ENCODE data around the gene PAPSS2. TPM values are rescaled to one million over a fixed set of nuclear protein-coding genes. Genes with fewer than 3 reads are reported as not detected.
"Not testable (repeated sequence)": the region's sequence is repeated elsewhere in the genome, so short reads cannot be mapped to it uniquely, and the experiment has no call there.

The PAPSS2 gene
- total RNA-seq, 1 donor from 2014 or later = 3.1 TPM

DNA sequence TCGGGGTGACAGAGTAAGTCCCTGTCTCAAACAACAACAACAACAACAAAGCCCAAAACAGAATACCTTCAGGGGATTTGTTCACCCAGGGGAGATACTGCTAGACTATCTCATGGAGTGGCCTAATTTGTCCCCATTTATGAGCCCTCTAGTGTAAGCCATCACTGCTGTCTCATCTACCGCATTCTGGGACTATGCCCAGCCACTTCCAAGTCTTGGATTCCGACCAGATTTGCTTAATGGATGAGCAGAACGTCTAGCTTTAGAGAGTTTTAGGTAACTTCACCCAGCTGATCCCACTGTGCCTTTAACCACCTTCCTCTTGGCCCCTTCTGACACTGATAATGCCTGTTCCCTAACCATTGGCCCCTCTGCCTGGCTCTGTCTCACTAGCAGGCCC, 47.1 kb downstream of the PAPSS2 start:
- no peak for DNase-seq

DNA sequence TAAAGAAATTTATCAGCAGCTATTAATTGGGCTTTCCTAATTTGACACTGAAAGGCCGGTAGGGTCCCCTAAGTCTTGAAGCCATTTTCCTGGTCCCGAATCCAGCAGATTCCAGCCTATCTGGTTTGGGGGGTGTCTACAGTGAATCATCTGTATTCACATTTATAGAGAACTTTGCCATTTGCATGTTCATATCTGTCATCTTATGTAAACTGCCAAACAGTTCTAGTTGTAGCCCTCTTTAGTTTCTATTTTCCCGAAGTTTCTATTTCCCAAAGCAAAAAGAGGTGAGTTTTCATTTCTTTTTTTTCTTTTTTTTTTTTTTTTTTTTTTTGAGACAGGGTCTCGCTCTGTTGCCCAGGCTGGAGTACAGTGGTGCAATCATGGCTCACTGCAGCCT, 47.6 kb downstream of the PAPSS2 start:
- no peak for DNase-seq

DNA sequence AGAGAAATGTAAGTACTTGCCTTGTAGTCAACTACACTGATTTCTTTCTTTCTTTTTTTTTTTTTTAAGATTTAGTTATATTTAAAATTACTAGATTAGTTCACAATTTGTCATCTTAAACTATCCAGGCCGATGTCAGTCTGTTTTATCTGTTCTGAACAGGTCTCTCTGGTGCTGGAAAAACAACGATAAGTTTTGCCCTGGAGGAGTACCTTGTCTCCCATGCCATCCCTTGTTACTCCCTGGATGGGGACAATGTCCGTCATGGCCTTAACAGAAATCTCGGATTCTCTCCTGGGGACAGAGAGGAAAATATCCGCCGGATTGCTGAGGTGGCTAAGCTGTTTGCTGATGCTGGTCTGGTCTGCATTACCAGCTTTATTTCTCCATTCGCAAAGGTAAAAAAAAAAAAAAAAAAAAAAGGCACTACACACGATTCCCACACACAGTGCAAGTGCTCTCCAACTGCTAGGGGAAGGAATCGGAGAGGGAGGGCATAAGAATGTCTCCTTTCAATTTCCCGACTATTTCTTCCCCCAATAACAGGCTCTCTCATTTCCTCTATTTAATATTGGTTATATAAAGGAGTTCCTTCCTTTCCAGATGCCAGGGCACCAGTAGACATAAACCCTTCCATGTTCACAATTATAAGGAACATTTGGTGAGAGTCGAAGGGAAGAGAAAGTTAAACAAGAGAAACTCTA, 53.4 kb downstream of the PAPSS2 start:
- DNase-seq = no peak

DNA sequence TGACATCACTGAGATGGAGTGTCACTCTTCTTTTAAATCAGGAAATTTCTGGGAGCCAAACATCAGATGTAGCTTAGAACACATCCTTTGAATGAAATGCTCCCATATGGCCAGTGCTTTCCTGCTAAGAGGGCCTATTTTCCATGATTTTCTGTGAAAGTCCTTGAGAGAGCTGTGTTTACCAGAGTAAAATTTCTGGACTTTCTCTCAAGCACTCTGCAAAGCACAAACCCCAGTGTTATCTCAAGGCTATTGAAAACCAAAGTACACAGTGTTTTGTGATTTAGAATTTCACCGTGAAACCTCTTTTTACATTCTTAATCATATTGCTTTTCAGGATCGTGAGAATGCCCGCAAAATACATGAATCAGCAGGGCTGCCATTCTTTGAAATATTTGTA, 54.0 kb downstream of the PAPSS2 start:
- DNase-seq = no peak

DNA sequence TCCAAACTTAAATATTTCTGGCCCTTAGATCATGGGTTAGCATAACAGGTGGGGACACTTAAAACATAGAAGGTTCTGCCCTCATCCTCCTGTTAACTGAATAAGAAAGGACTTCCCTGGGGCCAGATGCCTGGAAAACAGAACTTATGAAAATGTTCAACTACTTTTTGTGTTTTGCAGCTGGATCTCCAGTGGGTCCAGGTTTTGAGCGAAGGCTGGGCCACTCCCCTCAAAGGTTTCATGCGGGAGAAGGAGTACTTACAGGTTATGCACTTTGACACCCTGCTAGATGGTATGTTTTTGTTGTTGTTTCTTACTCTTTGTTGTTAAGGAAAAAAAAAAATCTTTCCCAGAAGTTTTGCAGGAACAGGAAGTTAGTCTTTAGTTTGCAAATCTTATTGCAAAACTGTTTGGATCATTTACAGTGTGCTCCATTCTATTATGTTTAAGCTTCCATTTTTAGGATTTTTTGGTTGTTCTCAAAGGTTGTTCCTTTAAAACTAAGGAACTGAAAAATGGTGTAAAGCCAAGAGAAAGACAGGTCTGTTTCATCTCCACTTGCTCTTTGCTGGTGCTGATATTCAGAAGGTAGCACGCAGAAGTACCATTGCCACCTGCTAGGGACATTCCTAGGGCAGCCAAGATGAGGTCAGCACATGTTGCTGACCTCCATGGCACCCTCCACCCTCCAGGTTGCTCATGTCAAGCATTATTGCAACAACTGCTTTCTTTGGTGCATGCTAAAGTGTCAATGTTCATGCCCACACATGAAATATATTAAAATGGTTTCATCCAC, 56.1 kb downstream of the PAPSS2 start:
- no peak for DNase-seq

- DNase-seq = no peak
Observed at GRCh38 chr10:87716348-87716670, 56.6 kb downstream of the PAPSS2 start.

GRCh38 chr10:87720665-87721064, 61.0 kb downstream of the PAPSS2 start:
- DNase-seq = no peak

- no peak for DNase-seq
Observed at GRCh38 chr10:87721781-87722180, 62.1 kb downstream of the PAPSS2 start.

DNA sequence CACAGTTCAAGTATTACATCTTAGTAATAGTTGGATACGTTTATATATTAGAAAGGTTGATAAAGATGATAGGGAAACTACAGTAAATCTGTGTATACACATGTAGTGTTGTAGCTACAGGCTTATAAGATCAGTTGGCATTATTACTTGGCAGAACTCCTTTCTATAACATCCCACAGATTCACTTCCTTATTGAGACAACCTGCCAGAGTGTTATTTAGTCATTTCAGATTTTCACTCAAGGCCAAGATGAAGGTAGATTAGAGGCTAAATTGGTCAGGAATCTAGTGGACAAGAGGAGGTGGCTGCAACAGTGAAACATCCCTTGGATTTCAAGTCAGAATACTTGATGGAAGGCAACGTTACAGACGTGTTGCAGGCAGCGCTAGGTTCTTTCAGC, 63.0 kb downstream of the PAPSS2 start:
- DNase-seq = no peak

GRCh38 chr10:87723500-87723899, 63.8 kb downstream of the PAPSS2 start:
- no peak for DNase-seq

GRCh38 chr10:87724789-87725188, 65.1 kb downstream of the PAPSS2 start:
- no peak for DNase-seq

DNA sequence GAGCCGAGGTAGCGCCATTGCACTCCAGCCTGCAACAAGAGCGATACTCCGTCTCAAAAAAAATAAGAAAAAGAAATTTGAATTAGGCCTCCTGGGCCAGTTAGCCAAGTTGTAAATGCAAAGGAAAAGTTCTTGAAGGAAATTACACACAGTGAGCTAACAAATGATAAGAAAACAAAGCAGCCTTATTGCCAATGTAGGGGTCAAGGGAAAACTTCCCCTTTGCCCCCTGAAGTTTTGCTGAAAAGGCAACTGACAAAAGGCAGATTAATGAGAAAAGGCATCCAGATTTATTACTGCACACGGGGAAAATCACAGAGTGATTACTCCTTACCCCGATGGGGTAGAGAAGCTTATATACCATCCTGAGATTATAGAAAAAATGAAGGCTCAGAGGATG, 70.3 kb downstream of the PAPSS2 start:
- no peak for DNase-seq

DNA sequence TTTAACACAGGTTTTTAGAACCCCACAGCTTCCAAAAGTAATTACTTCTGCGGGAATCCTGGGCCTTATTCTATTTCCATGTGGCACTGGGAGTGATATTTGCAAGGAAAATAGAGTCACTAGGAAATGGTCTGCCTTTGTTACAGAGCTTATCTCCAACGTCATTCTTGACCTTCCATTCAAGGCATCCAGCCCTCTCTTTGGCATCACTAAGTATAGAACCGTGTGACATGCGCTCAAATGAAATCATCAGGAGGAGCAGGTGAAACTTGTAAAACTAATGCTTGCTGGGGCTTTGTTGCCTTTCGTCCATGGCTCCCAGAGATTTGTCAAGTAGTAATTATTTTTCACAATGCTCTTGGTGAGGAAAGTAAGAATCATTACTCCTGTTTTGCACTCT, 73.4 kb downstream of the PAPSS2 start:
- DNase-seq = no peak

DNA sequence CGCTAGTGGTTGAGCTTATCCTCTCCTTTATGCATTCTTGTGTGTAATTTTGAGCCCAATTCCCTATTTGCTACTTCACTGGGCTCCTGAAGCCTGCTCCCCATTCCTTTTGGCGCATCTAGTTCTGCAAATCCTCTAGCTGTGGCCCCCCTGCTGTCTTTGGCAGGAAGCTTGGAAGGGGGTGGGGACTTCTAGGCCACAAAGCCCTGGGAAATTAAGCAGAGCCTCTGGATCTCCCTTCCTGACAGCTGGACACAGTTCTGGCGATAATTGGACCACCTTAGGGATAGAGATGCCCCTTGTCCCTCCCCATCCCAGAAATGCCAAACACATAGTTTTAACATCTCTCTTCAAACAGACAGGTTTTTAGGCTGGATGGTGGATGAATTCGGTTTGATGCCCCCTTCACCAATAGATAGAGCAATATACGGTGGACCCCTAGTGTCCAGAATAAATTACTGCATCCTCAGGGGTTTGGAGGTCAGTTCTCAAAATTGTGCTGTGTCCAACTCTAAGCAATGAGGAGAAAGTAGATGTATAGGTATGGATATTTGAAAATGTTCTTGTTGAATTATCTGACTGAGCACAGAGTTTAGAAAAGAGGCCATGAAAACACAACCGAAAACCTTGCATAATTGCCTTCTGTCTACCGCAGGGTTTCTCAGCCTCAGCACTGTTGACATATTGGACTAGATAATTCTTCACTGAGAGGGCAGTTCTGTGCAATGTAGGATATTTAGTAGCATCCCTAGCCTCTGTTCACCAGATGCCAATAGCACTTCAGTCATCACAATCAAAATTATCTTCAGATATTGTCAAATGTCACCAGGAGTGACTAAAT, 75.5 kb downstream of the PAPSS2 start:
- no peak for DNase-seq

DNA sequence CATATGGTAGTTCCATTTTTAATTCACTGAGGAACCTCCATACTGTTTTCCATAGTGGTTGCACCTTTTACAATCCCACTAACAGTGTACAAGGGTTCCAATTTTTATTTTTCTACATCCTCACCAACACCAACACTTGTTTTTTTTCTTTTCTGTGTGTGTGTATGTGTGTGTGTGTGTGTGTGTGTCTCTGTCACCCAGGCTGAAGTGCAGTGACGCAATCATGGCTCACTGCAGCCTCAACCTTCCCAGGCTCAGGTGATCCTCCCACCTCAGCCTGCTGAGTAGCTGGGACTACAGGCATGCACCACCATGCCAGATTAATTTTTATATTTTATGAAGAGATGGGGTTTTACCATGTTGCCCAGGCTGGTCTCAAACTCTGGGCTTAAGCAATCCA, 78.6 kb downstream of the PAPSS2 start:
- not testable (repeated sequence) for DNase-seq

GRCh38 chr10:87739703-87740102, 80.0 kb downstream of the PAPSS2 start:
- no peak for DNase-seq

- DNase-seq = no peak
Observed at GRCh38 chr10:87740254-87740655, 80.6 kb downstream of the PAPSS2 start.

DNA sequence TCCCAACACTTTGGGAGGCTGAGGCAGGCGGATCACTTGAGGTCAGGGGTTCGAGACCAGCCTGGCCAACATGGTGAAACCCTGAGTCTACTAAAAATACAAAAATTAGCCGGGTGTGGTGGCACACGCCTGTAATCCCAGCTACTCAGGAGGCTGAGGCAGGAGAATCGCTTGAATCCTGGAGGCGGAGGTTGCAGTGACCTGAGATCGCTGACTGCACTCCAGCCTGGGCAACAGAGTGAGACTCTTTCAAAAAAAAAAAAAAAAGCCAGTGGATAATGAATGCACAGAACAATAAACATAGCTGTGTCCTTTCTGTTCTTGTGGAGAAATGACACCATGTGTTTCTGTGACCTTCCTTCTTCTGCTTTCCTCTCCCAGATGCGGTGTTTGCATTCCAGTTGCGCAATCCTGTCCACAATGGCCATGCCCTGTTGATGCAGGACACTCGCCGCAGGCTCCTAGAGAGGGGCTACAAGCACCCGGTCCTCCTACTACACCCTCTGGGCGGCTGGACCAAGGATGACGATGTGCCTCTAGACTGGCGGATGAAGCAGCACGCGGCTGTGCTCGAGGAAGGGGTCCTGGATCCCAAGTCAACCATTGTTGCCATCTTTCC, 83.4 kb downstream of the PAPSS2 start:
- not testable (repeated sequence) for DNase-seq

- no peak for DNase-seq
Observed at GRCh38 chr10:87744606-87745005, 84.9 kb downstream of the PAPSS2 start.

GRCh38 chr10:87746911-87747310, 87.2 kb downstream of the PAPSS2 start:
- DNase-seq = no peak

DNA sequence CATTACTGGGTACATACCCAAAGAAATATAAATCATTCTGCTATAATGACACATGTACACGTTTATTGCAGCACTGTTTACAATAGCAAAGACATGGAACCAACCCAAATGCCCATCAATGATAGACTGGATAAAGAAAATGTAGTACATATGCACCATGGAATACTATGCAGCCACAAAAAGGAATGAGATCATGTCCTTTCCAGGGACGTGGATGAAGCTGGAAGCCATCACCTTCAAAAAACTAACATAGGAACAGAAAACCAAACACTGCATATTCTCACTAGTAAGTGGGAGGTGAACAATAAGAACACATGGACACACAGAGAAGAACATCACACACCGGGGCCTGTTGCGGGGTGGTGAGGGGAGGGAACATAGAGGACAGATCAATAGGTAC, 88.6 kb downstream of the PAPSS2 start:
- not testable (repeated sequence) for DNase-seq

DNA sequence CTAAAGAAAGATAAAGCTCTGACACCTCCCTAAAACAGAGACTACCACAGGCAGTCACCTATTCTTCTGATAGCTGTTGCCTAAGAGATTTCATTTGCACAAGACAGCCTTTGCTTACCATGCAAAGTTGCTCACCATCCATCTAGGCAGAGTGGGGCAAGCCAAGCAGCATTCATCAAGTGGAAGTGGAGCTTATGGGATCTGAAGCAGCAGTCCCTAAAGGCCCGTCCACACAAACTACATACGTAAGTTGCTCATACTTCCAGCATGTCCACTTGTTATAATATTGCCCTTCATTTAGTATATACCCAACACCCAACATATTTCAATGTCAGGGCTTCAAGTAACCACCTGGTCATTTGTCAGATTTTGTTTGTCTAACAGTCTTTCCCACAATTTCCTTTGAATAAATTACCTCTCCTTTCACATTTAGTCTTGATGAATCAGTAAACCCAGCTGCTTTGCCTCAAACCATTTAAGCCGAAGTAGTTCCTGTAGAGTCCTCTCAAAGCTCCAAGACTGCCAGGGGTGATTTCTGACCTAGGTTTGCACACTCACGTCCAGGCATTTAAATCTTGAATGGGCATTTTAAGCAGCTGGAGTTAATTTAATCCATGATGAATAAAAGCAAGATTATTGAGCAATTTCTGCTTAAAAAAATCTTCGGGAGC, 90.5 kb downstream of the PAPSS2 start:
- DNase-seq = no peak
